ENCODE results near the gene GPR37L1.
A peak's percentile ranks its signal among the peaks of the same experiment; 100 is the strongest.
"Not testable (repeated sequence)": the region's sequence is repeated elsewhere in the genome, so short reads cannot be mapped to it uniquely, and the experiment has no call there.

GPR37L1 gene

GRCh38 chr1:202107801-202108731 lies 14.7 kb upstream of the GPR37L1 start:
- H3K27ac ChIP-seq (ENCODE audit: low read length): no peak overlapping the region
- no peak for DNase-seq
- no peaks in the 10 kb centered on the region for H3K9me2 ChIP-seq (replicated peaks; ENCODE audit: insufficient read depth, low read length)
- no peaks in the 10 kb centered on the region for H3F3A ChIP-seq (ENCODE audit: insufficient read depth, low read length)
- H3K36me3 ChIP-seq (replicated peaks; ENCODE audit: insufficient read depth, low read length): no peaks in the 10 kb centered on the region
- no peaks in the 10 kb centered on the region for H3K27me3 ChIP-seq (replicated peaks; ENCODE audit: insufficient read depth, low read length)
- no peak overlapping the region for H3K9ac ChIP-seq (ENCODE audit: low read length)
- H3K79me2 ChIP-seq (ENCODE audit: low read length): no peaks in the 10 kb centered on the region
- H3K9me3 ChIP-seq (replicated peaks; ENCODE audit: insufficient read depth, low read length): no peaks in the 10 kb centered on the region
- H3K4me3 ChIP-seq (ENCODE audit: low read length): no peak overlapping the region
- peaks cover 31% of the 10 kb centered on the region for H3K4me1 ChIP-seq (ENCODE audit: low read length)
- no peak overlapping the region for H3K4me2 ChIP-seq (ENCODE audit: low read depth, low read length)
- H4K20me1 ChIP-seq (ENCODE audit: insufficient read depth, low read length): no peaks in the 10 kb centered on the region
- TF ChIP-seq EZH2phosphoT487 (IDR thresholded peaks at IDR 0.05; ENCODE audit: low read length) (no peak), CTCF (IDR thresholded peaks at IDR 0.05; ENCODE audit: low read length) (no peak), EZH2 (optimal IDR thresholded peaks at IDR 0.05; ENCODE audit: low read depth, low read length) (no peak)
- 0 out of 2 replicates have a peak overlapping the region, but pooled peaks have one; percentile 20 for H2AFZ ChIP-seq (ENCODE audit: low read length)

GRCh38 chr1:202110977-202111376 lies 11.7 kb upstream of the GPR37L1 start:
- TF ChIP-seq EZH2phosphoT487 (IDR thresholded peaks at IDR 0.05; ENCODE audit: low read length) (no peak), EZH2 (optimal IDR thresholded peaks at IDR 0.05; ENCODE audit: low read depth, low read length) (no peak), CTCF (IDR thresholded peaks at IDR 0.05; ENCODE audit: low read length) (no peak)
- no peak overlapping the region for H3K9ac ChIP-seq (ENCODE audit: low read length)
- no peaks in the 10 kb centered on the region for H3F3A ChIP-seq (ENCODE audit: insufficient read depth, low read length)
- H3K9me3 ChIP-seq (replicated peaks; ENCODE audit: insufficient read depth, low read length): no peaks in the 10 kb centered on the region
- H3K27ac ChIP-seq (ENCODE audit: low read length): no peak overlapping the region
- peaks cover 40% of the 10 kb centered on the region for H3K4me1 ChIP-seq (ENCODE audit: low read length)
- H3K4me3 ChIP-seq (ENCODE audit: low read length): no peak overlapping the region
- H3K27me3 ChIP-seq (replicated peaks; ENCODE audit: insufficient read depth, low read length): no peaks in the 10 kb centered on the region
- DNase-seq: no peak
- no peaks in the 10 kb centered on the region for H4K20me1 ChIP-seq (ENCODE audit: insufficient read depth, low read length)
- no peaks in the 10 kb centered on the region for H3K79me2 ChIP-seq (ENCODE audit: low read length)
- no peaks in the 10 kb centered on the region for H3K9me2 ChIP-seq (replicated peaks; ENCODE audit: insufficient read depth, low read length)
- H3K36me3 ChIP-seq (replicated peaks; ENCODE audit: insufficient read depth, low read length): no peaks in the 10 kb centered on the region
- H3K4me2 ChIP-seq (ENCODE audit: low read depth, low read length): no peak overlapping the region
- no peak overlapping the region for H2AFZ ChIP-seq (ENCODE audit: low read length)

DNA sequence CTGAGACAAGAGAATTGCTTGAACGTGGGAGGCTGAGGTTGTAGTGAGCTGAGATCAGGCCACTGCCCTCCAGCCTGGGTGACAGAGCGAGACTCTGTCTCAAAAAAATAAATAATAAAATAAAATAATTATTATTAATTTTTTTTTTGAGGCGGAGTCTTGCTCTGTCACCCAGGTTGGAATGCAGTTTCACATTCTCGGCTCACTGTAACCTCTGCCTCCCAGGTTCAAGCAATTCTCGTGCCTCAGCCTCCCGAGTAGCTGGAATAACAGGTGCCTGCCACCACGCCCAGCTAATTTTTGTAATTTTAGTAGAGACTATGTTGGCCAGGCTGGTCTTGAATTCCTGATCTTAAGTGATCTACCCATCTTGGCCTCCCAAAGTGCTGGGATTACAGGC lies 11.1 kb upstream of the GPR37L1 start:
- not testable (repeated sequence) for DNase-seq; H2AFZ ChIP-seq (ENCODE audit: low read length); H3K79me2 ChIP-seq (ENCODE audit: low read length); H3F3A ChIP-seq (ENCODE audit: insufficient read depth, low read length); H3K9me2 ChIP-seq (replicated peaks; ENCODE audit: insufficient read depth, low read length); H3K36me3 ChIP-seq (replicated peaks; ENCODE audit: insufficient read depth, low read length); H3K4me2 ChIP-seq (ENCODE audit: low read depth, low read length); H3K27ac ChIP-seq (ENCODE audit: low read length); H3K4me3 ChIP-seq (ENCODE audit: low read length); H3K9me3 ChIP-seq (replicated peaks; ENCODE audit: insufficient read depth, low read length); H3K27me3 ChIP-seq (replicated peaks; ENCODE audit: insufficient read depth, low read length); H3K9ac ChIP-seq (ENCODE audit: low read length); H4K20me1 ChIP-seq (ENCODE audit: insufficient read depth, low read length)
- peaks cover 34% of the 10 kb centered on the region for H3K4me1 ChIP-seq (ENCODE audit: low read length)
